Retinal pigment epithelial cell (primary cell): ENCODE measurements around the gene ORMDL3.
"Not testable (repeated sequence)": the region's sequence is repeated elsewhere in the genome, so short reads cannot be mapped to it uniquely, and the experiment has no call there.

ENCODE experiments used
- DNase-seq: peaks from one replicate; pipeline ENCODE4 v3.0.0-alpha.2; 2010; ENCODE audit warnings: low read depth
- H3K4me3 ChIP-seq: 2 replicates; pipeline ENCODE4 v1.5.1; 2011; ENCODE audit warnings: mild to moderate bottlenecking, low read length, control low read depth, moderate library complexity
- CTCF ChIP-seq: conservative IDR thresholded peaks from 2 replicates; pipeline ENCODE4 v1.5.1; 2011; ENCODE audit warnings: low read depth, low read length, control low read depth, inconsistent platforms

The ORMDL3 gene

GRCh38 chr17:39916918-39917317 lies 10.5 kb downstream of the ORMDL3 start:
- no peak overlapping the region for H3K4me3 ChIP-seq
- no peak for DNase-seq
- peak; percentile 33 for TF ChIP-seq CTCF

- TF ChIP-seq CTCF, result no peak
- H3K4me3 ChIP-seq, result no peak overlapping the region
- no peak for DNase-seq
Measured at GRCh38 chr17:39915559-39915958, 11.8 kb downstream of the ORMDL3 start.

- no peak overlapping the region for H3K4me3 ChIP-seq
- no peak for TF ChIP-seq CTCF
Measured at GRCh38 chr17:39913989-39914388, 13.4 kb downstream of the ORMDL3 start.

GRCh38 chr17:39908789-39909352 lies 18.5 kb downstream of the ORMDL3 start:
- no peak overlapping the region for H3K4me3 ChIP-seq
- TF ChIP-seq CTCF, result no peak
- no peak for DNase-seq

More at GRCh38 chr17:39913989-39914388, 13.4 kb downstream of the ORMDL3 start:
- no peak for DNase-seq

GRCh38 chr17:39904990-39905288 lies 22.5 kb downstream of the ORMDL3 start:
- no peak for TF ChIP-seq CTCF
- no peak for DNase-seq
- no peak overlapping the region for H3K4me3 ChIP-seq

- TF ChIP-seq CTCF, result no peak
- no peak overlapping the region for H3K4me3 ChIP-seq
- no peak for DNase-seq
Measured at GRCh38 chr17:39903158-39903884, 24.1 kb downstream of the ORMDL3 start.

GRCh38 chr17:39902027-39902426 lies 25.4 kb downstream of the ORMDL3 start:
- DNase-seq, H3K4me3 ChIP-seq: not testable (repeated sequence)
